ENCODE results near the gene DNASE1. TPM values are rescaled to one million over a fixed set of nuclear protein-coding genes. Genes with fewer than 3 reads are reported as not detected.

DNASE1 gene
- total RNA-seq, 1 experiment from 2014 or later = 11.0 TPM

DNA sequence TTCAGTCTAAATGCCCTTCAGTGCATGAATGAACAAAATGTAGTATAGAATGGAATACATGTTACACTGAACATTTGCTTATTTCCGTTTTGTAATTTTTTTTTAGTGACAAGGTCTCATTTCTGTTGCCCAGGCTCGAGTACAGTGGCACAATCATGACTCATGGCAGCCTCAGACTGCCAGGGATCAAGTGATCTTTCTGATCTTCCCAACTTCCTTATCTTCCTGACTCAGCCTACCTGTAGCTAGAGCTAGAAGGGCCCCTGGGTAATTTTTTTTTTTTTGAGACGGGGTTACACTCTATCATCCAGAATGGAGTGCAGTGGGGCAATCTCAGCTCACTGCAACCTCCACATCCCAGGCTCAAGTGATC is 35.7 kb upstream of the DNASE1 start:
- CTCF ChIA-PET = no interaction called here

More for the DNA sequence above, 35.7 kb upstream of the DNASE1 start:
- POLR2A ChIA-PET = no interaction called here
- Histone ChIP-seq H3K9ac (ENCODE audit: low read length) (peak overlapping the region; percentile 15; the same call in 1 of the 2 replicates), H3K4me1 (ENCODE audit: control insufficient read depth in 1 of 2, insufficient read depth in 2 of 2, low read length in 2 of 2) (peaks cover 15 to 28% of the 10 kb centered on the region in 2 experiments), H3K36me3 (ENCODE audit: control insufficient read depth in 1 of 2, insufficient read depth in 2 of 2, low read length in 2 of 2) (peaks cover 0 to 10% of the 10 kb centered on the region in 2 experiments; a peak in 2 of 4 replicates), H4K20me1 (ENCODE audit: insufficient read depth) (no peaks in the 10 kb centered on the region), H3K4me2 (ENCODE audit: low read length) (peak overlapping the region; percentile 57), H3K9me2 (ENCODE audit: insufficient read depth) (no peaks in the 10 kb centered on the region), H2AFZ (ENCODE audit: low read depth, low read length, poor library complexity, severe bottlenecking) (no peak overlapping the region), H3K27me3 (ENCODE audit: insufficient read depth, low read length) (no peaks in the 10 kb centered on the region), H3K4me3 (replicated peaks in 1 of 2; ENCODE audit: low read depth in 1 of 2, low read length in 2 of 2) (0 out of 4 replicates have a peak overlapping the region, but pooled peaks of 1 of the 2 experiments have one; percentile 7), H3K9me3 (ENCODE audit: control insufficient read depth in 1 of 2, insufficient read depth in 1 of 2, low read depth in 1 of 2, low read length in 2 of 2) (no peaks in the 10 kb centered on the region), H3K27ac (ENCODE audit: low read depth, low read length) (peak overlapping the region; percentile 77), H3K79me2 (ENCODE audit: insufficient read depth, low read length) (peaks cover 41% of the 10 kb centered on the region)
- RAD21 ChIA-PET (ENCODE audit: low non-redundant PET in 1 of 2, low total read pairs in 2 of 2, uncharacterized antibody in 2 of 2, unreplicated experiment in 2 of 2) = interaction anchor here in 1 of 2 experiments (0.7 kb wide), 1 partner anchor 28 kb away, joined by 3 read pairs; no protein-coding TSS in a partner anchor
- BruUV-seq (replicated peaks) = no TSS peak
- DNase-seq (ENCODE audit: low read depth, low spot score) = peak; percentile 68
- intact Hi-C loops (cut with micrococcal nuclease) = no loop called here
- peak; percentile 96 for ATAC-seq
- TF ChIP-seq ELF1 (IDR thresholded peaks at IDR 0.05; ENCODE audit: borderline replicate concordance, low read depth) (peak; percentile 58), ZFX (IDR thresholded peaks at IDR 0.05) (no peak), CEBPB (IDR thresholded peaks at IDR 0.05; ENCODE audit: low read depth) (peak; percentile 62), JUND (IDR thresholded peaks at IDR 0.05) (peak; percentile 79), CBX3 (IDR thresholded peaks at IDR 0.05; ENCODE audit: low read depth) (peak; percentile 59; the same call in 1 of the 2 replicates), EGR1 (IDR thresholded peaks at IDR 0.05; ENCODE audit: low read depth) (no peak), POLR2AphosphoS5 (IDR thresholded peaks at IDR 0.05; ENCODE audit: low read depth, low read length) (0 out of 2 replicates have a peak, but pooled peaks have one; percentile 21), SIN3A (IDR thresholded peaks at IDR 0.05; ENCODE audit: low read depth) (no peak), FOSL1 (IDR thresholded peaks at IDR 0.05; ENCODE audit: low read depth) (peak; percentile 88), POLR2A (IDR thresholded peaks at IDR 0.05; ENCODE audit: borderline replicate concordance, extremely low read depth, insufficient read depth, insufficient read length) (no peak), SP1 (IDR thresholded peaks at IDR 0.05; ENCODE audit: low read depth) (peak; percentile 65)
- TF ChIP-seq, protein P1, sequence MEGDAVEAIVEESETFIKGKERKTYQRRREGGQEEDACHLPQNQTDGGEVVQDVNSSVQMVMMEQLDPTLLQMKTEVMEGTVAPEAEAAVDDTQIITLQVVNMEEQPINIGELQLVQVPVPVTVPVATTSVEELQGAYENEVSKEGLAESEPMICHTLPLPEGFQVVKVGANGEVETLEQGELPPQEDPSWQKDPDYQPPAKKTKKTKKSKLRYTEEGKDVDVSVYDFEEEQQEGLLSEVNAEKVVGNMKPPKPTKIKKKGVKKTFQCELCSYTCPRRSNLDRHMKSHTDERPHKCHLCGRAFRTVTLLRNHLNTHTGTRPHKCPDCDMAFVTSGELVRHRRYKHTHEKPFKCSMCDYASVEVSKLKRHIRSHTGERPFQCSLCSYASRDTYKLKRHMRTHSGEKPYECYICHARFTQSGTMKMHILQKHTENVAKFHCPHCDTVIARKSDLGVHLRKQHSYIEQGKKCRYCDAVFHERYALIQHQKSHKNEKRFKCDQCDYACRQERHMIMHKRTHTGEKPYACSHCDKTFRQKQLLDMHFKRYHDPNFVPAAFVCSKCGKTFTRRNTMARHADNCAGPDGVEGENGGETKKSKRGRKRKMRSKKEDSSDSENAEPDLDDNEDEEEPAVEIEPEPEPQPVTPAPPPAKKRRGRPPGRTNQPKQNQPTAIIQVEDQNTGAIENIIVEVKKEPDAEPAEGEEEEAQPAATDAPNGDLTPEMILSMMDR (IDR thresholded peaks at IDR 0.05 in 2 of 3, conservative IDR thresholded peaks at IDR 0.05 in 1 of 3; ENCODE audit: borderline replicate concordance in 1 of 3, insufficient read depth in 1 of 3, low read depth in 2 of 3, low read length in 2 of 3) = no peak
- TF ChIP-seq, protein P2, sequence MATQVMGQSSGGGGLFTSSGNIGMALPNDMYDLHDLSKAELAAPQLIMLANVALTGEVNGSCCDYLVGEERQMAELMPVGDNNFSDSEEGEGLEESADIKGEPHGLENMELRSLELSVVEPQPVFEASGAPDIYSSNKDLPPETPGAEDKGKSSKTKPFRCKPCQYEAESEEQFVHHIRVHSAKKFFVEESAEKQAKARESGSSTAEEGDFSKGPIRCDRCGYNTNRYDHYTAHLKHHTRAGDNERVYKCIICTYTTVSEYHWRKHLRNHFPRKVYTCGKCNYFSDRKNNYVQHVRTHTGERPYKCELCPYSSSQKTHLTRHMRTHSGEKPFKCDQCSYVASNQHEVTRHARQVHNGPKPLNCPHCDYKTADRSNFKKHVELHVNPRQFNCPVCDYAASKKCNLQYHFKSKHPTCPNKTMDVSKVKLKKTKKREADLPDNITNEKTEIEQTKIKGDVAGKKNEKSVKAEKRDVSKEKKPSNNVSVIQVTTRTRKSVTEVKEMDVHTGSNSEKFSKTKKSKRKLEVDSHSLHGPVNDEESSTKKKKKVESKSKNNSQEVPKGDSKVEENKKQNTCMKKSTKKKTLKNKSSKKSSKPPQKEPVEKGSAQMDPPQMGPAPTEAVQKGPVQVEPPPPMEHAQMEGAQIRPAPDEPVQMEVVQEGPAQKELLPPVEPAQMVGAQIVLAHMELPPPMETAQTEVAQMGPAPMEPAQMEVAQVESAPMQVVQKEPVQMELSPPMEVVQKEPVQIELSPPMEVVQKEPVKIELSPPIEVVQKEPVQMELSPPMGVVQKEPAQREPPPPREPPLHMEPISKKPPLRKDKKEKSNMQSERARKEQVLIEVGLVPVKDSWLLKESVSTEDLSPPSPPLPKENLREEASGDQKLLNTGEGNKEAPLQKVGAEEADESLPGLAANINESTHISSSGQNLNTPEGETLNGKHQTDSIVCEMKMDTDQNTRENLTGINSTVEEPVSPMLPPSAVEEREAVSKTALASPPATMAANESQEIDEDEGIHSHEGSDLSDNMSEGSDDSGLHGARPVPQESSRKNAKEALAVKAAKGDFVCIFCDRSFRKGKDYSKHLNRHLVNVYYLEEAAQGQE (IDR thresholded peaks at IDR 0.05; ENCODE audit: low read depth) = no peak

Data from HCT116 (cell line).